Measurements from ENCODE around the gene KITLG. TPM values are rescaled to one million over a fixed set of nuclear protein-coding genes. Genes with fewer than 3 reads are reported as not detected.

Gene KITLG
- total and polyA plus RNA-seq, 2 experiments from 2014 or later = 3.1 to 10.7 TPM

DNA sequence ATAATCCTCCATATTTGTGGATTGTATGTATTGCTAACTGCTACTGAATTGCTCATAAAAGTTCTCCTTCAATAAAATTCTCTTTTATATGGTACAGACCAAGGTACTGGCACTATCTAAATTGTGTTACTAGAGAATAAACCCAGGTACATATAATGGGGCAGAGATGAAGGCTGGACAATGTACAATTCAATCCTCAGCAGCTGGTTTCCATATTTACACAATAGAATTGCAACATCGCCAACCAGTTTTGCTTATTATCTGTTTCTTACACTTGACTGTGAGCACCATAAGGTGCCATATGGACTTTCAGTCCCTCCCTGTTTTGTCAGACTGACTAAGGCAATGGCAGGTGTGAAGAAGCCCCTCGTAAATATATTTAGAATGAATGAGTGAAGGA, 18.1 kb downstream of the KITLG start:
- H3K4me3 Mint-ChIP-seq = no peak overlapping the region
- no peaks in the 10 kb centered on the region for H3K27me3 Mint-ChIP-seq (ENCODE audit: insufficient read depth, low read depth, poor library complexity)
- H2AFZ ChIP-seq = no peak overlapping the region
- TF ChIP-seq NANOG (IDR thresholded peaks at IDR 0.05; ENCODE audit: borderline replicate concordance) (no peak), EZH2 (IDR thresholded peaks at IDR 0.05; ENCODE audit: low read depth, unreplicated experiment) (no peak), POLR2AphosphoS5 (IDR thresholded peaks at IDR 0.05; ENCODE audit: low read depth) (no peak), JUNB (IDR thresholded peaks at IDR 0.05; ENCODE audit: unreplicated experiment) (no peak), STAT1 (IDR thresholded peaks at IDR 0.05; ENCODE audit: unreplicated experiment) (no peak), EZH2phosphoT487 (IDR thresholded peaks at IDR 0.05; ENCODE audit: unreplicated experiment) (no peak), ZNF114 (CRISPR knock-in tag; IDR thresholded peaks at IDR 0.05) (no peak)
- TF ChIP-seq, protein P1, sequence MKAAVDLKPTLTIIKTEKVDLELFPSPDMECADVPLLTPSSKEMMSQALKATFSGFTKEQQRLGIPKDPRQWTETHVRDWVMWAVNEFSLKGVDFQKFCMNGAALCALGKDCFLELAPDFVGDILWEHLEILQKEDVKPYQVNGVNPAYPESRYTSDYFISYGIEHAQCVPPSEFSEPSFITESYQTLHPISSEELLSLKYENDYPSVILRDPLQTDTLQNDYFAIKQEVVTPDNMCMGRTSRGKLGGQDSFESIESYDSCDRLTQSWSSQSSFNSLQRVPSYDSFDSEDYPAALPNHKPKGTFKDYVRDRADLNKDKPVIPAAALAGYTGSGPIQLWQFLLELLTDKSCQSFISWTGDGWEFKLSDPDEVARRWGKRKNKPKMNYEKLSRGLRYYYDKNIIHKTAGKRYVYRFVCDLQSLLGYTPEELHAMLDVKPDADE (IDR thresholded peaks at IDR 0.05) = no peak
- TF ChIP-seq, protein P2, sequence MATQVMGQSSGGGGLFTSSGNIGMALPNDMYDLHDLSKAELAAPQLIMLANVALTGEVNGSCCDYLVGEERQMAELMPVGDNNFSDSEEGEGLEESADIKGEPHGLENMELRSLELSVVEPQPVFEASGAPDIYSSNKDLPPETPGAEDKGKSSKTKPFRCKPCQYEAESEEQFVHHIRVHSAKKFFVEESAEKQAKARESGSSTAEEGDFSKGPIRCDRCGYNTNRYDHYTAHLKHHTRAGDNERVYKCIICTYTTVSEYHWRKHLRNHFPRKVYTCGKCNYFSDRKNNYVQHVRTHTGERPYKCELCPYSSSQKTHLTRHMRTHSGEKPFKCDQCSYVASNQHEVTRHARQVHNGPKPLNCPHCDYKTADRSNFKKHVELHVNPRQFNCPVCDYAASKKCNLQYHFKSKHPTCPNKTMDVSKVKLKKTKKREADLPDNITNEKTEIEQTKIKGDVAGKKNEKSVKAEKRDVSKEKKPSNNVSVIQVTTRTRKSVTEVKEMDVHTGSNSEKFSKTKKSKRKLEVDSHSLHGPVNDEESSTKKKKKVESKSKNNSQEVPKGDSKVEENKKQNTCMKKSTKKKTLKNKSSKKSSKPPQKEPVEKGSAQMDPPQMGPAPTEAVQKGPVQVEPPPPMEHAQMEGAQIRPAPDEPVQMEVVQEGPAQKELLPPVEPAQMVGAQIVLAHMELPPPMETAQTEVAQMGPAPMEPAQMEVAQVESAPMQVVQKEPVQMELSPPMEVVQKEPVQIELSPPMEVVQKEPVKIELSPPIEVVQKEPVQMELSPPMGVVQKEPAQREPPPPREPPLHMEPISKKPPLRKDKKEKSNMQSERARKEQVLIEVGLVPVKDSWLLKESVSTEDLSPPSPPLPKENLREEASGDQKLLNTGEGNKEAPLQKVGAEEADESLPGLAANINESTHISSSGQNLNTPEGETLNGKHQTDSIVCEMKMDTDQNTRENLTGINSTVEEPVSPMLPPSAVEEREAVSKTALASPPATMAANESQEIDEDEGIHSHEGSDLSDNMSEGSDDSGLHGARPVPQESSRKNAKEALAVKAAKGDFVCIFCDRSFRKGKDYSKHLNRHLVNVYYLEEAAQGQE (IDR thresholded peaks at IDR 0.05; ENCODE audit: unreplicated experiment) = no peak
- TF ChIP-seq, protein P3, sequence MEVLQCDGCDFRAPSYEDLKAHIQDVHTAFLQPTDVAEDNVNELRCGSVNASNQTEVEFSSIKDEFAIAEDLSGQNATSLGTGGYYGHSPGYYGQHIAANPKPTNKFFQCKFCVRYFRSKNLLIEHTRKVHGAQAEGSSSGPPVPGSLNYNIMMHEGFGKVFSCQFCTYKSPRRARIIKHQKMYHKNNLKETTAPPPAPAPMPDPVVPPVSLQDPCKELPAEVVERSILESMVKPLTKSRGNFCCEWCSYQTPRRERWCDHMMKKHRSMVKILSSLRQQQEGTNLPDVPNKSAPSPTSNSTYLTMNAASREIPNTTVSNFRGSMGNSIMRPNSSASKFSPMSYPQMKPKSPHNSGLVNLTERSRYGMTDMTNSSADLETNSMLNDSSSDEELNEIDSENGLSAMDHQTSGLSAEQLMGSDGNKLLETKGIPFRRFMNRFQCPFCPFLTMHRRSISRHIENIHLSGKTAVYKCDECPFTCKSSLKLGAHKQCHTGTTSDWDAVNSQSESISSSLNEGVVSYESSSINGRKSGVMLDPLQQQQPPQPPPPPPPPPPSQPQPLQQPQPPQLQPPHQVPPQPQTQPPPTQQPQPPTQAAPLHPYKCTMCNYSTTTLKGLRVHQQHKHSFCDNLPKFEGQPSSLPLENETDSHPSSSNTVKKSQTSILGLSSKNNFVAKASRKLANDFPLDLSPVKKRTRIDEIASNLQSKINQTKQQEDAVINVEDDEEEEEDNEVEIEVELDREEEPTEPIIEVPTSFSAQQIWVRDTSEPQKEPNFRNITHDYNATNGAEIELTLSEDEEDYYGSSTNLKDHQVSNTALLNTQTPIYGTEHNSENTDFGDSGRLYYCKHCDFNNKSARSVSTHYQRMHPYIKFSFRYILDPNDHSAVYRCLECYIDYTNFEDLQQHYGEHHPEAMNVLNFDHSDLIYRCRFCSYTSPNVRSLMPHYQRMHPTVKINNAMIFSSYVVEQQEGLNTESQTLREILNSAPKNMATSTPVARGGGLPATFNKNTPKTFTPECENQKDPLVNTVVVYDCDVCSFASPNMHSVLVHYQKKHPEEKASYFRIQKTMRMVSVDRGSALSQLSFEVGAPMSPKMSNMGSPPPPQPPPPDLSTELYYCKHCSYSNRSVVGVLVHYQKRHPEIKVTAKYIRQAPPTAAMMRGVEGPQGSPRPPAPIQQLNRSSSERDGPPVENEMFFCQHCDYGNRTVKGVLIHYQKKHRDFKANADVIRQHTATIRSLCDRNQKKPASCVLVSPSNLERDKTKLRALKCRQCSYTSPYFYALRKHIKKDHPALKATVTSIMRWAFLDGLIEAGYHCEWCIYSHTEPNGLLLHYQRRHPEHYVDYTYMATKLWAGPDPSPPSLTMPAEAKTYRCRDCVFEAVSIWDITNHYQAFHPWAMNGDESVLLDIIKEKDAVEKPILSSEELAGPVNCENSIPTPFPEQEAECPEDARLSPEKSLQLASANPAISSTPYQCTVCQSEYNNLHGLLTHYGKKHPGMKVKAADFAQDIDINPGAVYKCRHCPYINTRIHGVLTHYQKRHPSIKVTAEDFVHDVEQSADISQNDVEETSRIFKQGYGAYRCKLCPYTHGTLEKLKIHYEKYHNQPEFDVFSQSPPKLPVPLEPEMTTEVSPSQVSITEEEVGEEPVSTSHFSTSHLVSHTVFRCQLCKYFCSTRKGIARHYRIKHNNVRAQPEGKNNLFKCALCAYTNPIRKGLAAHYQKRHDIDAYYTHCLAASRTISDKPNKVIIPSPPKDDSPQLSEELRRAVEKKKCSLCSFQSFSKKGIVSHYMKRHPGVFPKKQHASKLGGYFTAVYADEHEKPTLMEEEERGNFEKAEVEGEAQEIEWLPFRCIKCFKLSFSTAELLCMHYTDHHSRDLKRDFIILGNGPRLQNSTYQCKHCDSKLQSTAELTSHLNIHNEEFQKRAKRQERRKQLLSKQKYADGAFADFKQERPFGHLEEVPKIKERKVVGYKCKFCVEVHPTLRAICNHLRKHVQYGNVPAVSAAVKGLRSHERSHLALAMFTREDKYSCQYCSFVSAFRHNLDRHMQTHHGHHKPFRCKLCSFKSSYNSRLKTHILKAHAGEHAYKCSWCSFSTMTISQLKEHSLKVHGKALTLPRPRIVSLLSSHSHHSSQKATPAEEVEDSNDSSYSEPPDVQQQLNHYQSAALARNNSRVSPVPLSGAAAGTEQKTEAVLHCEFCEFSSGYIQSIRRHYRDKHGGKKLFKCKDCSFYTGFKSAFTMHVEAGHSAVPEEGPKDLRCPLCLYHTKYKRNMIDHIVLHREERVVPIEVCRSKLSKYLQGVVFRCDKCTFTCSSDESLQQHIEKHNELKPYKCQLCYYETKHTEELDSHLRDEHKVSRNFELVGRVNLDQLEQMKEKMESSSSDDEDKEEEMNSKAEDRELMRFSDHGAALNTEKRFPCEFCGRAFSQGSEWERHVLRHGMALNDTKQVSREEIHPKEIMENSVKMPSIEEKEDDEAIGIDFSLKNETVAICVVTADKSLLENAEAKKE (CRISPR knock-in tag; IDR thresholded peaks at IDR 0.05) = no peak
- TF ChIP-seq, protein P4, sequence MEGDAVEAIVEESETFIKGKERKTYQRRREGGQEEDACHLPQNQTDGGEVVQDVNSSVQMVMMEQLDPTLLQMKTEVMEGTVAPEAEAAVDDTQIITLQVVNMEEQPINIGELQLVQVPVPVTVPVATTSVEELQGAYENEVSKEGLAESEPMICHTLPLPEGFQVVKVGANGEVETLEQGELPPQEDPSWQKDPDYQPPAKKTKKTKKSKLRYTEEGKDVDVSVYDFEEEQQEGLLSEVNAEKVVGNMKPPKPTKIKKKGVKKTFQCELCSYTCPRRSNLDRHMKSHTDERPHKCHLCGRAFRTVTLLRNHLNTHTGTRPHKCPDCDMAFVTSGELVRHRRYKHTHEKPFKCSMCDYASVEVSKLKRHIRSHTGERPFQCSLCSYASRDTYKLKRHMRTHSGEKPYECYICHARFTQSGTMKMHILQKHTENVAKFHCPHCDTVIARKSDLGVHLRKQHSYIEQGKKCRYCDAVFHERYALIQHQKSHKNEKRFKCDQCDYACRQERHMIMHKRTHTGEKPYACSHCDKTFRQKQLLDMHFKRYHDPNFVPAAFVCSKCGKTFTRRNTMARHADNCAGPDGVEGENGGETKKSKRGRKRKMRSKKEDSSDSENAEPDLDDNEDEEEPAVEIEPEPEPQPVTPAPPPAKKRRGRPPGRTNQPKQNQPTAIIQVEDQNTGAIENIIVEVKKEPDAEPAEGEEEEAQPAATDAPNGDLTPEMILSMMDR (conservative IDR thresholded peaks at IDR 0.05; ENCODE audit: low read depth in 2 of 2) = no peak
- DNase-seq (ENCODE audit: low spot score) = no peak
- no peak overlapping the region for H3K27ac Mint-ChIP-seq
- H3K9me2 ChIP-seq (ENCODE audit: insufficient read depth) = no peaks in the 10 kb centered on the region
- H3K27ac ChIP-seq (ENCODE audit: low read depth) = no peak overlapping the region
- H4K20me1 ChIP-seq (replicated peaks; ENCODE audit: insufficient read depth) = no peaks in the 10 kb centered on the region
- no peaks in the 10 kb centered on the region for H3K79me2 ChIP-seq (replicated peaks; ENCODE audit: insufficient read depth)
- no peak overlapping the region for H3K4me2 ChIP-seq
- no peaks in the 10 kb centered on the region for H3K27me3 ChIP-seq (ENCODE audit: insufficient read depth)
- no peak for ATAC-seq
- no peak overlapping the region for H3K4me3 ChIP-seq
- no peaks in the 10 kb centered on the region for H3K36me3 ChIP-seq (ENCODE audit: insufficient read depth)
- peaks cover 11% of the 10 kb centered on the region; the same call in 1 of the 2 replicates for H3K4me1 ChIP-seq (ENCODE audit: insufficient read depth)
- H3K36me3 Mint-ChIP-seq (ENCODE audit: low read depth) = no peaks in the 10 kb centered on the region
- no peaks in the 10 kb centered on the region for H3K9me3 Mint-ChIP-seq
- peaks cover 24% of the 10 kb centered on the region for H3K4me1 Mint-ChIP-seq
- H3F3A ChIP-seq (replicated peaks; ENCODE audit: low read depth) = no peaks in the 10 kb centered on the region

Data from GM23338 (cell line).